GM12891 (cell line): ENCODE measurements around the gene NPSR1.

Source experiments
- DNase-seq: peaks from one replicate; pipeline ENCODE4 v3.0.0; 2011; ENCODE audit warnings: low spot score; ENCODE audit not compliant: insufficient read length
- FAIRE-seq: peaks from 2 replicates; lab custom pipeline; 2011; peaks lifted over from hg19 to GRCh38; lab: Jason Lieb, UNC
- PAX5 ChIP-seq: IDR thresholded peaks from 2 replicates; pipeline ENCODE4 v1.6.1; 2011; ENCODE audit warnings: low read length, moderate library complexity, mild to moderate bottlenecking; ENCODE audit not compliant: insufficient read depth, severe bottlenecking
- POLR2A ChIP-seq: IDR thresholded peaks from 2 replicates; pipeline ENCODE4 v1.6.1; 2011; ENCODE audit warnings: low read depth, low read length, control low read depth
- POLR2AphosphoS5 ChIP-seq: IDR thresholded peaks from 2 replicates; pipeline ENCODE4 v1.6.1; 2011; ENCODE audit warnings: low read depth, low read length, control low read depth
- POU2F2 ChIP-seq: IDR thresholded peaks from 2 replicates; pipeline ENCODE4 v1.6.1; 2011; ENCODE audit warnings: low read depth, mild to moderate bottlenecking, control low read depth, low read length, moderate library complexity
- SPI1 ChIP-seq: IDR thresholded peaks from 2 replicates; pipeline ENCODE4 v1.6.1; 2011; ENCODE audit warnings: low read depth, low read length, control low read depth
- TAF1 ChIP-seq: IDR thresholded peaks from 2 replicates; pipeline ENCODE4 v1.6.1; 2011; ENCODE audit warnings: low read depth, low read length, control low read depth

NPSR1 gene

GRCh38 chr7:34886856-34887255, 228.8 kb downstream of the NPSR1 start:
- no peak for TF ChIP-seq PAX5
- TF ChIP-seq POLR2AphosphoS5, result no peak
- no peak for TF ChIP-seq POLR2A
- TF ChIP-seq TAF1, result no peak
- TF ChIP-seq POU2F2, result no peak
- no peak for TF ChIP-seq SPI1
- DNase-seq (no peak), FAIRE-seq (no peak)

DNA sequence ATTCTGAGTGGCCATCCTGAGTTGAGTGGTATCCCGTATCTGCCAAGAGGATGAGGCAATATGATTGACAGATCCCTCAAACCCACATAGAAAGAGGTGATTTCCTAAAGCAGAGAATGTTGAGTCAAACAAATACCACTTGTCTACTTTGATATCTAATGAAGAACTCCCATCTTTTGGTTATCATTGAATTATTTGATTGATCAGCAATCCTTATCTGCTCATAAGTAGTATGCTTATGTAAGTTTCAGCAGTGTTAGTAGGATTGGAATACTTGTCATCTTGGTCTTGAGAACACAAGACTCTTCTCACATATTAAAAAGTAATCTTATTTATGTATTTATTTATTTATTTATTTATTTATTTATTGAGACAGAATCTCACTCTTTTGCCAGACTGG, 231.9 kb downstream of the NPSR1 start:
- TF ChIP-seq POLR2AphosphoS5, result no peak
- TF ChIP-seq POLR2A, result no peak
- TF ChIP-seq SPI1, result no peak
- no peak for TF ChIP-seq PAX5
- no peak for TF ChIP-seq TAF1
- no peak for TF ChIP-seq POU2F2
- FAIRE-seq (no peak), DNase-seq (no peak)

GRCh38 chr7:34895202-34895601, 237.2 kb downstream of the NPSR1 start:
- TF ChIP-seq SPI1 (no peak), POU2F2 (no peak), POLR2AphosphoS5 (no peak), PAX5 (no peak), POLR2A (no peak), TAF1 (no peak)
- DNase-seq (no peak), FAIRE-seq (no peak)
